Loucy (cell line): ENCODE data around the gene SPRR2E.
"Not testable (repeated sequence)": the region's sequence is repeated elsewhere in the genome, so short reads cannot be mapped to it uniquely, and the experiment has no call there.

ENCODE experiments used
- H2AFZ ChIP-seq: fragments of 200-600 bp; sonication (generic); 2 replicates; pipeline ENCODE4 v1.6.0; 2016; ENCODE audit warnings: antibody characterized with exemption, mild to moderate bottlenecking, low read length, moderate library complexity
- H3F3A ChIP-seq: fragments of 200-600 bp; 2 replicates; pipeline ENCODE4 v1.6.0; 2016; ENCODE audit warnings: antibody characterized with exemption, low read depth, mild to moderate bottlenecking
- H3K27me3 ChIP-seq: fragments of 200-600 bp; sonication (generic); 2 replicates; pipeline ENCODE4 v1.6.1; 2014; ENCODE audit warnings: low read length, mild to moderate bottlenecking; ENCODE audit not compliant: insufficient read depth, poor library complexity, severe bottlenecking
- H3K36me3 ChIP-seq: fragments of 200-600 bp; sonication (generic); 2 replicates; pipeline ENCODE4 v1.6.1; 2016; ENCODE audit warnings: low read length; ENCODE audit not compliant: insufficient read depth
- H3K4me1 ChIP-seq: fragments of 200-600 bp; sonication (generic); 2 replicates; pipeline ENCODE4 v1.5.1; 2014; ENCODE audit warnings: low read length, mild to moderate bottlenecking; ENCODE audit not compliant: insufficient read depth, poor library complexity, severe bottlenecking
- H3K4me2 ChIP-seq: fragments of 200-600 bp; sonication (generic); 2 replicates; pipeline ENCODE4 v1.6.0; 2014; ENCODE audit warnings: antibody characterized with exemption, low read length, low read depth, mild to moderate bottlenecking; ENCODE audit not compliant: poor library complexity, severe bottlenecking
- H3K4me3 ChIP-seq: fragments of 200-600 bp; sonication (generic); 2 replicates; pipeline ENCODE4 v1.5.1; 2014; ENCODE audit warnings: low read length, mild to moderate bottlenecking, mixed read lengths; ENCODE audit not compliant: poor library complexity, severe bottlenecking
- H3K79me2 ChIP-seq: fragments of 200-600 bp; sonication (generic); 2 replicates; pipeline ENCODE4 v1.6.1; 2014; ENCODE audit warnings: low read length; ENCODE audit not compliant: insufficient read depth
- H3K9ac ChIP-seq: fragments of 200-600 bp; sonication (generic); 2 replicates; pipeline ENCODE4 v1.6.0; 2014; ENCODE audit warnings: mild to moderate bottlenecking, low read depth, low read length, moderate library complexity; ENCODE audit not compliant: poor library complexity, severe bottlenecking
- H3K9me2 ChIP-seq: fragments of 200-600 bp; sonication (generic); replicated peaks from 2 replicates; pipeline ENCODE4 v1.6.1; 2016; ENCODE audit warnings: low read depth, low read length, mixed read lengths
- H3K9me3 ChIP-seq: fragments of 200-600 bp; sonication (generic); 2 replicates; pipeline ENCODE4 v1.6.1; 2014; ENCODE audit warnings: mild to moderate bottlenecking, antibody characterized with exemption, low read length, low read depth; ENCODE audit not compliant: insufficient read depth
- H4K20me1 ChIP-seq: fragments of 200-600 bp; sonication (generic); 2 replicates; pipeline ENCODE4 v1.6.0; 2014; ENCODE audit warnings: antibody characterized with exemption, low read length, mild to moderate bottlenecking; ENCODE audit not compliant: insufficient read depth, poor library complexity, severe bottlenecking
- CTCF ChIP-seq: fragments of 200-600 bp; sonication (generic); conservative IDR thresholded peaks from 2 replicates; pipeline ENCODE4 v1.5.1; 2014; ENCODE audit warnings: mild to moderate bottlenecking, antibody characterized with exemption, low read length
- EZH2phosphoT487 ChIP-seq: fragments of 200-600 bp; IDR thresholded peaks from 2 replicates; pipeline ENCODE4 v1.6.1; 2018; ENCODE audit warnings: antibody characterized with exemption, mild to moderate bottlenecking, moderate library complexity, borderline replicate concordance

SPRR2E gene

GRCh38 chr1:153133743-153134142 lies 39.4 kb upstream of the SPRR2E start:
- Histone ChIP-seq H3K9ac (no peak overlapping the region), H3K4me1 (no peaks in the 10 kb centered on the region), H3K27me3 (no peaks in the 10 kb centered on the region), H3K9me3 (no peaks in the 10 kb centered on the region), H3K9me2 (no peaks in the 10 kb centered on the region), H3K4me3 (no peak overlapping the region), H4K20me1 (no peaks in the 10 kb centered on the region), H3K36me3 (no peaks in the 10 kb centered on the region), H3K79me2 (no peaks in the 10 kb centered on the region), H3F3A (no peaks in the 10 kb centered on the region), H3K4me2 (no peak overlapping the region), H2AFZ (no peak overlapping the region)
- no peak for TF ChIP-seq CTCF
- TF ChIP-seq EZH2phosphoT487 = no peak

GRCh38 chr1:153133267-153133666 lies 38.9 kb upstream of the SPRR2E start:
- no peak overlapping the region for H3K9ac ChIP-seq
- no peak overlapping the region for H2AFZ ChIP-seq
- no peaks in the 10 kb centered on the region for H3K79me2 ChIP-seq
- H3K36me3 ChIP-seq = no peaks in the 10 kb centered on the region
- no peak overlapping the region for H3K4me2 ChIP-seq
- H3K4me3 ChIP-seq = no peak overlapping the region
- H3K9me2 ChIP-seq = no peaks in the 10 kb centered on the region
- TF ChIP-seq CTCF = no peak
- H3F3A ChIP-seq = no peaks in the 10 kb centered on the region
- H3K9me3 ChIP-seq = no peaks in the 10 kb centered on the region
- no peaks in the 10 kb centered on the region for H3K27me3 ChIP-seq
- H3K4me1 ChIP-seq = no peaks in the 10 kb centered on the region
- no peaks in the 10 kb centered on the region for H4K20me1 ChIP-seq

GRCh38 chr1:153128688-153129087 lies 34.4 kb upstream of the SPRR2E start:
- not testable (repeated sequence) for H3K4me3 ChIP-seq, H3K9me2 ChIP-seq, H2AFZ ChIP-seq, H3K4me2 ChIP-seq, H4K20me1 ChIP-seq, H3K9ac ChIP-seq, H3K4me1 ChIP-seq, H3K79me2 ChIP-seq, H3F3A ChIP-seq, H3K9me3 ChIP-seq, H3K36me3 ChIP-seq, H3K27me3 ChIP-seq

GRCh38 chr1:153127296-153127695 lies 33.0 kb upstream of the SPRR2E start:
- H4K20me1 ChIP-seq = no peaks in the 10 kb centered on the region
- no peaks in the 10 kb centered on the region for H3K4me1 ChIP-seq
- H3K4me2 ChIP-seq = no peak overlapping the region
- TF ChIP-seq CTCF = no peak
- no peak for TF ChIP-seq EZH2phosphoT487
- H3F3A ChIP-seq = no peaks in the 10 kb centered on the region
- H3K79me2 ChIP-seq = no peaks in the 10 kb centered on the region
- H2AFZ ChIP-seq = no peak overlapping the region
- no peaks in the 10 kb centered on the region for H3K9me2 ChIP-seq
- H3K27me3 ChIP-seq = no peaks in the 10 kb centered on the region
- H3K4me3 ChIP-seq = no peak overlapping the region
- no peaks in the 10 kb centered on the region for H3K9me3 ChIP-seq
- H3K36me3 ChIP-seq = no peaks in the 10 kb centered on the region
- no peak overlapping the region for H3K9ac ChIP-seq
